Skin epidermis (tissue), 12 donors: ENCODE data around the gene ERVMER34-1.
A peak's percentile ranks its signal among the peaks of the same experiment; 100 is the strongest.

ENCODE experiments used
- H3K27ac ChIP-seq, 21 experiments: fragments of 200-600 bp; sonication (generic) in 11 of 21; one replicate each; pipeline ENCODE4 v1.5.0; 2020; ENCODE audit warnings: mild to moderate bottlenecking in 3 of 21, inconsistent platforms in 2 of 21, moderate library complexity in 2 of 21
- H3K4me3 ChIP-seq, 7 experiments: fragments of 200-600 bp; sonication (generic) in 2 of 7; one replicate each; pipeline ENCODE4 v1.5.0; 2020; ENCODE audit warnings: inconsistent platforms in 2 of 7, mild to moderate bottlenecking in 2 of 7, moderate library complexity in 1 of 7

The ERVMER34-1 gene, protein sequence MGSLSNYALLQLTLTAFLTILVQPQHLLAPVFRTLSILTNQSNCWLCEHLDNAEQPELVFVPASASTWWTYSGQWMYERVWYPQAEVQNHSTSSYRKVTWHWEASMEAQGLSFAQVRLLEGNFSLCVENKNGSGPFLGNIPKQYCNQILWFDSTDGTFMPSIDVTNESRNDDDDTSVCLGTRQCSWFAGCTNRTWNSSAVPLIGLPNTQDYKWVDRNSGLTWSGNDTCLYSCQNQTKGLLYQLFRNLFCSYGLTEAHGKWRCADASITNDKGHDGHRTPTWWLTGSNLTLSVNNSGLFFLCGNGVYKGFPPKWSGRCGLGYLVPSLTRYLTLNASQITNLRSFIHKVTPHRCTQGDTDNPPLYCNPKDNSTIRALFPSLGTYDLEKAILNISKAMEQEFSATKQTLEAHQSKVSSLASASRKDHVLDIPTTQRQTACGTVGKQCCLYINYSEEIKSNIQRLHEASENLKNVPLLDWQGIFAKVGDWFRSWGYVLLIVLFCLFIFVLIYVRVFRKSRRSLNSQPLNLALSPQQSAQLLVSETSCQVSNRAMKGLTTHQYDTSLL

GRCh38 chr4:52750819-52751486 is at the start of gene ERVMER34-1:
Gene ERVMER34-1, minus strand, starts transcription at chr4:52751425. Its CDS starts 5,905 bp downstream, at chr4:52745520.
- Histone ChIP-seq H3K4me3 (peak within 1 kb of the TSS; percentile 19 to 58 (median 43)), H3K27ac (peak within 1 kb of the TSS in 1 of 21 experiments; percentile 26)

DNA sequence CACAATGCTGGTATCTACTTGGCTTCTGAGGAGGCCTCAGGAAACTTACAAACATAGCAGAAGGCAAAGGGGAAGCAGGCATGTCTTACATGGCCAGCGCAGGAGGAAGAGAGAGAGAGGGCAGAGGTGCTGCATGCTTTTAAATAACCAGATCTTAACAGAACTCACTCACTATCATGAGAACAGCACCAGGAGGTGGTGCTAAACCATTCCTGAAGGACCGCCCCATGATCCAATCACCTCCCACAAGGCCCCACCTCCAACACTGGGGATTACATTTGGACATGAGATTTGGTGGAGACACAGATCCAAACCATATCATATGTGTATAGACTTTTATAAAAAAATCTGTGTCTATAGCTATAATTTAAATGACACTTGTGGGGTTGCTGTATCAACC is 48.6 kb upstream of the ERVMER34-1 start:
- Histone ChIP-seq H3K27ac (no peak overlapping the region), H3K4me3 (no peak overlapping the region)

DNA sequence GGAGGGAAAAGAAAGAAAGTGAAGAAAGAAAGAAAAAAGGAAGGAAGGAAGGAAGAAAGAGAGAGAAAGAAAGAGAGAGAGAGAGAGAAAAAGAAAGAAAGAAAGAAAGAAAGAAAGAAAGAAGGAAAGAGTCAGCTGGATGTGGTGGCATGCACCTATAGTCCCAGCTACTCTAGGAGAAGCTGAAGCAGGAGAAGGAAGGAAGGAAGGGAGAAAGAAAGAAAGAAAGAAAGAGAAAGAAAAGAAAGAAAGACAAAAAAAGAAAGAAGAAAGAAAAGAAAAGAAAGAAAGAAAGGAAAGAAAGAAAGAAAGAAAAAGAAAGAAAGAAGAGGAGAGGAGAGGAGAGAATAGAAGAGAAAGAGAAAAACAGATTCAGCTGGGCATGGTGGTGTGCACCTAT is 44.3 kb upstream of the ERVMER34-1 start:
- Histone ChIP-seq H3K4me3 (no peak overlapping the region), H3K27ac (no peak overlapping the region)

GRCh38 chr4:52791936-52792335 is 40.7 kb upstream of the ERVMER34-1 start:
- H3K27ac ChIP-seq = no peak overlapping the region

GRCh38 chr4:52789774-52790173 is 38.5 kb upstream of the ERVMER34-1 start:
- Histone ChIP-seq H3K27ac (no peak overlapping the region), H3K4me3 (no peak overlapping the region)

More at GRCh38 chr4:52791936-52792335, 40.7 kb upstream of the ERVMER34-1 start:
- H3K4me3 ChIP-seq = no peak overlapping the region

DNA sequence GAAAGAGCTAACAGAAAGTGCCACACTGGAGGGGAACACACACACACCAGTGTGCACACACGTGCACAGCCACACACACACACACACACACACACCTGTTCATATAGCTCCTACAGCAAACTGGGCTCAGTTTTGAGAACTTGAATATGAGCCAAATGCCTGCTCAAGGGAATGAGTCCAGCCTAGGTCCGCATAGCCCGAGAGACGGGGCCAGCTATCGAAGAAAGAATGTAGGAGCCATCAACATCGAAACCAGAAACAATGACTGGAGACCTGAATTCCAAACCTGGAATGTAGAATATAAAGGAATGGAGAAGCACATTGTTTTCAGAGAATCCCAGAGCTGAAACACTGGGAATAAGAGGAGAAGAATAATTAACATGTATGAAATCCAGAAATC is 37.6 kb upstream of the ERVMER34-1 start:
- no peak overlapping the region for H3K27ac ChIP-seq
- H3K4me3 ChIP-seq = no peak overlapping the region

DNA sequence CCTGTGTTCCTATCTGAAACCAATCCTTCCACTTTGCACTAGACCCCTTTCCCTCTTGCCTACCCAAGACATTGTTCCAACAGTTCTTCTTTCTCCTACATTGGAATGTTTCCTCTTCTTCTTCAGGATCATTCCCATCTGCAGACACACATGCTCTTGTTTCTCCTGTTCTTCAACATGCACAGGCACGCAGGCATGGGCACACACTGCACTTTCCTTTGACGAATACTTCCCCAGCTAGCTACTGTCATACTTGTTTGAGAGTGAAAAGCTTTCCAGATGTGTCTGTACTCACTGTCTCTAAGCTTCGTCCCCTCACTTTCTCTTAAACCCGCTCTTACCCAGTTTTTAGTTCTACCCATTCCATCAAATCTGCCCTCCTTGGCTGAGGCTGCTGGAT is 31.8 kb upstream of the ERVMER34-1 start:
- Histone ChIP-seq H3K27ac (peak overlapping the region in 1 of 21 experiments; percentile 18), H3K4me3 (no peak overlapping the region)

- H3K4me3 ChIP-seq = no peak overlapping the region
- H3K27ac ChIP-seq = no peak overlapping the region
These were observed 29.6 kb upstream of the ERVMER34-1 start for GRCh38 chr4:52780617-52781354.

DNA sequence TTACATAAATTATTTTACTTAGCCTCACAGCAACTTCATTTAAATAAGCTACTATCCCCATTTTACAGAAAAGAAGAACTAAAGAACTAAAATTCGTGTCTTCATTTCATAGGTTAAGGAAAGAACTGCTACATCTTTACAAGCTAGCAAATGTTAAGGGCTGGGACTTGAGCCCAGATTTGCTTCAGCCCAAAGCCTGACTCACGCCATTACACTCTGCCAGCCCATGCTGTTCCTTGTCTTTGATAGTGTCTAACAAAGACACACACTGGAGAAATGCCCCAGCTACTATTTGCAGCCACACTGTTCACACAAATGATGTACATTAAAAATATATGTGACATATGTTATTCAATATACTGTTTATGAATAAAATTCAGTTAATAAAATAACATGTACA is 29.0 kb upstream of the ERVMER34-1 start:
- Histone ChIP-seq H3K27ac (no peak overlapping the region), H3K4me3 (no peak overlapping the region)

DNA sequence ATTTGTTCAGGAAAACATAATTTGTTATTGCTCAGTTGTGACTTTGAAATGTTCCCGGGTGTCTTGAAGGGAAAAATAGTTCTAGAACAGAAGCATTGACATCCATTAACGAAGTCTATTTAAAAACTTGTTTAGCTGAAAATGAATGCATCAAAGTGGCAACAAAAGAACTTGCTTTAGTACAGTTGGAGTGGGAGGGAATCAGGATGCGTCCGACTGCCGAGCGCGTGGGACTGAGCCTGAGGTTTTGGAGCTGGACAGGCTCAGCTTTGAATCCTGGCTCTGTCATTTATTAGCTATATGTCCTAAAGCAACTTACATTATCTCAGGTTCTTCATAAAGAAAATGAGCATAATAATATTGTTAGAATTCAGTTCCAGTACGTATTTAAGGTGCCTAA is 9.0 kb upstream of the ERVMER34-1 start:
- Histone ChIP-seq H3K4me3 (no peak overlapping the region), H3K27ac (peak overlapping the region in 2 of 21 experiments; percentile 17 to 39)

DNA sequence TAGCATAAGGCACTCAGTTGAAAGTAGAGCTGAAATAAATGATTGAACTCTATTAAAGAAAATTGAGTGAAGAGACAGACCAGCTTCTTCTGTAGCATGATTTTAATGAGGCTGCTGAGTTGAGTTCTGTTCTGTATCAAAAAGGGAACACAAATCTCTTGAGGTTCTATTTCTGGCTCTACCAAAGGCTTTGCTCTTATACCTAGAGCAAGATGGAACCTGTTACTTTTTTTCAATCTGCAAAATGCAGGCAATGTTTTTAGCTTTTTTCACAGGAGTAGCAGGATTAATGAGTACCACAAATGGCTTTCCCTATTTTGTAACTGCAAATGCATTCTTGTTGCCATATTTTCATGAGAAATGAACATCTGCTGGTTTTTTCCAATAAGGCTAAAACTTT is 4.2 kb upstream of the ERVMER34-1 start:
- no peak overlapping the region for H3K4me3 ChIP-seq
- no peak overlapping the region for H3K27ac ChIP-seq

DNA sequence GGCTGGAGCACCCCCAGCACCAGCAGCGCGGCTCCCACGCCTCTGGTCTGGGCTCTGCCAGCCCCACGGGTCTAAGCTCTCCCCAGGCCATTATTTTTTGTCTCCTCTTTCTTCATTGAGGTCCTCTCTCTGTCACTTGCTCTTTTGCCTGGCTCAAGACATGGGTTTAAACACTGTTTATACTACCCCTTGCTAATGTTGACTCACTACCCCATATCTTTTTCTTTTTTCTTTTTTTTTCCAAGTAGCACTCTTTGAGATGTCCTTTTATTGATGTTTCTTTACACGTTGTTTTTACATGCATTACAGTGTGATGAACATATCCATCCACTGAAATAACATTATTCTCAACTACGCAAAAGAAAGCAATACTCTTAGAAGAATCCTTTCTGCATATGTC is 1.7 kb upstream of the ERVMER34-1 start:
- no peak overlapping the region for H3K27ac ChIP-seq
- H3K4me3 ChIP-seq = no peak overlapping the region

DNA sequence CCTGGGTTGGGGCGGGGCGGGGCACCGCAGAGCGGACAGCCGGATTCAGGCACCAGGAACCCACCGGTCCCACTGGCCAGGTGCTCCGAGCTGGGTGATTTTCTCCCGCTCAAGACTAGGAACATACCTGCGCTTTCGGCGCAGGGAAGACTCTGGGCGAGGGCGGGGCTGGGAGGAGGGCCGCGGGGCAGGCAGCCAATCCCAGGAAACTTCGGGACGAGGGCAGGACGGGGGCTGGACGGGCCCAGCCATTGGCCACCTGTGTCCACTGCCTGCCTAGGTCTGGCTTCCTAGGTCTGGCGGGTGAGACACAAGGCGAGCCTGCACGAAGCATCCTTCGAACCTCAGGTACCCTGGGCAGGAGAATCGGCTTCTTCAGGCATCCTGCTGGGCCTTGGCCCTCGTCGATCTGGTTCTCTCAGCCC is 274 bp upstream of the ERVMER34-1 start:
- Histone ChIP-seq H3K4me3 (peak overlapping the region; percentile 19 to 58 (median 43)), H3K27ac (no peak overlapping the region)

GRCh38 chr4:52750213-52750612 is 1.0 kb downstream of the ERVMER34-1 start:
- peak overlapping the region in 1 of 7 experiments; percentile 58 for H3K4me3 ChIP-seq
- no peak overlapping the region for H3K27ac ChIP-seq

- H3K27ac ChIP-seq = no peak overlapping the region
- no peak overlapping the region for H3K4me3 ChIP-seq
These were observed 2.8 kb downstream of the ERVMER34-1 start for GRCh38 chr4:52748432-52748831.

DNA sequence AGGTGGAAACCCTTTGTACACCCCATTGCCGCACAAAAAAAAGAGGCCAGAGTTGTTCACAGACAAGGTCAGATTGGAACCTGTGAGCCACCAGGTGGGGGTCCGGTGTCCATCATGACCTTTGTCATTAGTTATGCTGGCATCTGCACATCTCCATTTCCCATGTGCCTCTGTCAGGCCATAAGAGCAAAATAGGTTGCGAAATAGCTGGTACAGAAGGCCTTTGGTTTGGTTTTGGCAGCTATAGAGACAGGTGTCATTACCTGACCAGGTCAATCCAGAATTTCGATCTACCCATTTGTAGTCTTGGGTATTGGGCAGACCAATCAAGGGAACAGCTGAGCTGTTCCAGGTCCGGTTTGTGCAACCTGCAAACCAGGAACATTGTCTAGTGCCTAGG is 6.6 kb downstream of the ERVMER34-1 start:
- no peak overlapping the region for H3K27ac ChIP-seq

DNA sequence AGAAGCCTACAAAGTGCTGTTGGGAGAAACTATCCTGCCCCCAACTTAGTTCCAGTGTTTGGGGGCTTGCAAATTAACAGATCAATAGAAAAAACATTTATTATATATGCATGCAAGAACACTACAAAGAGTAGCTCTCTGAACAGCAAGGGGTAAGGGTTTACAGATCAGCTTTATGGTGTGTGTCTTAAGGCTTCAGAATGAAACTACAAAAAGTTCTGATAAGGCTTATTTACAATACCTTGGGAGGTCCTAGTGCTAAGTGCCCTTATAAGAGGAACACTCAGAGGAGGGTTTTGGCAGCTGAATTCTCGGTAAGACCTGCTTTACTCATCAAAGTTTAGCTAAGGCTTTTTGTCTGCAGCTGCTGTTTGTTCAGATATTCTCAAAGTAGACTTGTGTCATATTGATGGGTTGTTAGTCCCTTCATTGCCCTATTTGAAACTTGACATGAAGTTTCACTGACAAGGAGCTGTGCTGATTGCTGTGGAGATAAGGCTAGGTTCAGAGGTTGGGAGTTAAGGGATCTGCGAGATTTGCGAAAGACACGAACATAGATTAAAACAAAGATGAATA is 7.7 kb downstream of the ERVMER34-1 start:
- no peak overlapping the region for H3K4me3 ChIP-seq

More for the DNA sequence above, 6.6 kb downstream of the ERVMER34-1 start:
- H3K4me3 ChIP-seq = no peak overlapping the region

DNA sequence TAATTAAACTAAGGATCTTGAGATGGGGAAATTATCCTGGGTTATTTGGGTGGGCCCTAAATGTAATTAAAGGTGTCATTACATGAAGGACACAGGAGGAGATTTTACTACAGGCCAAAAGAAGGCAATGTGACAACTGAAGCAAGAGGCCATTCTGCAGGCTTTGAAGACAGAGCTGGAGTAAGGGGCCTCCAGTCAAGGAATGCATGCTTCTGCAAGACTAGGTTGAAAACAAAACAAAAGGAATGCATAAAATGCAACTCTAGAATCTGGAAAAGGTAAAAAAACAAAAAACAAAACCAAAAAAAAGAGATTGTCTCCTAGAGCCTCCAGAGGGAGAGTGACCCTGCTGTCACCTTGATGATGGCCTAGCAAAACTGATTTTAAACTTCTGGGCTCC is 21.6 kb downstream of the ERVMER34-1 start:
- Histone ChIP-seq H3K27ac (no peak overlapping the region), H3K4me3 (no peak overlapping the region)

More for the DNA sequence above, 7.7 kb downstream of the ERVMER34-1 start:
- H3K27ac ChIP-seq = no peak overlapping the region

DNA sequence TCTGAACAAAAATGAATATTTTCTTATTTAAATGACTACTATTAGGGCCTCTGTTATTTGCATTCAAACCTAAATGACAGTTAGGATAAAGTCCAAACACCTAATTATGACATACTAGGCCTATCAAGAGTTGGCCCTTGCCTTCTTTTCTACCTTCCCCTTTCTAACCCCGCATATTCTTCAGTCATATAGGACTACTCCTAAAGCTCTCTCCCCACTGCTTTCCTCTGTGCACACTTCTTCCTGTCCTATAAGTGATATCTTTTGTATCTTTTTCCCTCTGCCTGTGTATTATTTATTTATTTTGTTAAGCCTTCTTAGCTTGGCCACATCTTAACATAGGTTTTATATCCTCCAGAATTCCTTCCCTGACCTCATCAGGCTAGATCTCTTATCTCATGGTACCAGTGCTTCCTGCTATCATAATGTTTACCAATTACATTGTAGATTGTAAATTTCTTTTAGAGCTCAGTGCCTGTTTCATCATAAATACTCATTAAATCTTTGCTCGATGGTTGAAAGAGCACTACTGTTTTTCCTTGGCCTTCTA is 22.5 kb downstream of the ERVMER34-1 start:
- Histone ChIP-seq H3K27ac (no peak overlapping the region), H3K4me3 (no peak overlapping the region)
